Hepatocyte (in vitro differentiated cells): ENCODE data around the gene CD70. TPM values are rescaled to one million over a fixed set of nuclear protein-coding genes. Genes with fewer than 3 reads are reported as not detected.
"Not testable (repeated sequence)": the region's sequence is repeated elsewhere in the genome, so short reads cannot be mapped to it uniquely, and the experiment has no call there.

Experiments
- DNase-seq: peaks from one replicate; pipeline ENCODE4 v3.0.0-alpha.2; 2016; ENCODE audit warnings: low spot score
- H2AFZ ChIP-seq: fragments of 200-600 bp; sonication (generic); 2 replicates; pipeline ENCODE4 v1.6.0; 2016; ENCODE audit warnings: antibody characterized with exemption, mild to moderate bottlenecking
- H3K27ac ChIP-seq: fragments of 200-600 bp; sonication (generic); 2 replicates; pipeline ENCODE4 v1.5.1; 2016; ENCODE audit warnings: mild to moderate bottlenecking
- H3K27me3 ChIP-seq: fragments of 200-600 bp; sonication (generic); 2 replicates; pipeline ENCODE4 v1.6.1; 2016
- H3K36me3 ChIP-seq: fragments of 200-600 bp; sonication (generic); replicated peaks from 2 replicates; pipeline ENCODE4 v1.5.1; 2016; ENCODE audit warnings: low read depth; ENCODE audit not compliant: insufficient read depth
- H3K4me1 ChIP-seq: fragments of 200-600 bp; sonication (generic); 2 replicates; pipeline ENCODE4 v1.5.1; 2016; ENCODE audit warnings: mild to moderate bottlenecking, moderate library complexity; ENCODE audit not compliant: insufficient read depth
- H3K4me2 ChIP-seq: fragments of 200-600 bp; sonication (generic); 2 replicates; pipeline ENCODE4 v1.6.0; 2016
- H3K4me3 ChIP-seq: fragments of 200-600 bp; sonication (generic); 2 replicates; pipeline ENCODE4 v1.5.1; 2016; ENCODE audit warnings: mild to moderate bottlenecking
- H3K79me2 ChIP-seq: fragments of 200-600 bp; sonication (generic); 2 replicates; pipeline ENCODE4 v1.6.0; 2017; ENCODE audit warnings: mild to moderate bottlenecking
- H3K9me2 ChIP-seq: fragments of 200-600 bp; sonication (generic); replicated peaks from 2 replicates; pipeline ENCODE4 v1.6.0; 2017; ENCODE audit warnings: mild to moderate bottlenecking; ENCODE audit not compliant: insufficient read depth
- H3K9me3 ChIP-seq: fragments of 200-600 bp; sonication (generic); 2 replicates; pipeline ENCODE4 v1.5.1; 2016; ENCODE audit warnings: low read depth, mild to moderate bottlenecking
- H4K20me1 ChIP-seq: fragments of 200-600 bp; sonication (generic); 2 replicates; pipeline ENCODE4 v1.6.0; 2016; ENCODE audit warnings: mild to moderate bottlenecking; ENCODE audit not compliant: insufficient read depth, poor library complexity, severe bottlenecking
- EZH2 ChIP-seq: fragments of 200-600 bp; sonication (generic); IDR thresholded peaks from 2 replicates; pipeline ENCODE4 v1.6.1; 2016; ENCODE audit warnings: antibody characterized with exemption, mild to moderate bottlenecking, borderline replicate concordance
- EZH2phosphoT487 ChIP-seq: fragments of 200-600 bp; sonication (generic); IDR thresholded peaks from one replicate; pipeline ENCODE4 v1.6.1; 2018; ENCODE audit warnings: antibody characterized with exemption, mild to moderate bottlenecking, low read depth, moderate library complexity; ENCODE audit not compliant: unreplicated experiment, severe bottlenecking
- WGBS: methylation state at CpG from one replicate; pipeline ENCODE4 v1.1.6; 2016; ENCODE audit warnings: low lambda C conversion rate; ENCODE audit errors: missing lambda C conversion rate; 5-methylcytosine and 5-hydroxymethylcytosine counted together
- polyA plus RNA-seq: library from polyadenylated mRNA; unstranded; fragments of >200 nt; fragmentation: Nextera tagmentation; extraction: Ambion mirVana; gene quantifications from 2 replicates; pipeline ENCODE4 v1.2.1, GENCODE V29; 2016
- total RNA-seq: library from RNA; depleted of rRNA; stranded (reverse); fragments of >200 nt; gene quantifications from 2 replicates; pipeline ENCODE4 v1.2.3, GENCODE V29; 2014
- TF ChIP-seq, protein P1 (sequence below): fragments of 200-600 bp; sonication (generic); IDR thresholded peaks from 2 replicates; pipeline ENCODE4 v1.5.1; 2016; ENCODE audit warnings: antibody characterized with exemption, mild to moderate bottlenecking; ENCODE audit not compliant: poor library complexity

CD70 gene
- total and polyA plus RNA-seq, 2 experiments from 2014 or later: not detected

DNA sequence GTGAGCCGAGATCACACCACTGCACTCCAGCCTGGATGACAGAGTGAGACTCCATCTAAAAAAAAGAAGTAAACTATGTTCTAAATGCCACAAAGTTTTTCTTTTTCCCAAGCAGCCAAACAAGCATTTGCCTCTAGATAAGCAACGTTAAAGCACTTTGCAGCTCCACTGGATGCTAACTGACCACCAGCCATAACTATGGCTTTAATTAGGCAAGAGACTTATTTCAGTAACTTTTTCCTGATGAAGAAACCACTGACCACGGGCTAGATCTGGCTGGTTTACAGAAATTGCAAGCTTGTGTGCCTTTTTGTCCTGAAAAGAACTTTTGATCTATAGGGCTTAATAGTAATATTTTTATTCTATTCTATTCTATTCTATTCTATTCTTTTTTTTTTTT, 22.1 kb downstream of the CD70 start:
- Histone ChIP-seq H2AFZ (no peak overlapping the region), H3K9me3 (no peaks in the 10 kb centered on the region), H4K20me1 (no peaks in the 10 kb centered on the region), H3K4me2 (no peak overlapping the region), H3K9me2 (no peaks in the 10 kb centered on the region), H3K36me3 (no peaks in the 10 kb centered on the region), H3K4me1 (no peaks in the 10 kb centered on the region), H3K27ac (no peak overlapping the region), H3K79me2 (no peaks in the 10 kb centered on the region), H3K27me3 (no peaks in the 10 kb centered on the region), H3K4me3 (no peak overlapping the region)
- WGBS: 74% methylated on average over 3 of the region's 3 CpGs
- TF ChIP-seq EZH2phosphoT487: no peak
- no peak for TF ChIP-seq EZH2
- TF ChIP-seq, protein P1, sequence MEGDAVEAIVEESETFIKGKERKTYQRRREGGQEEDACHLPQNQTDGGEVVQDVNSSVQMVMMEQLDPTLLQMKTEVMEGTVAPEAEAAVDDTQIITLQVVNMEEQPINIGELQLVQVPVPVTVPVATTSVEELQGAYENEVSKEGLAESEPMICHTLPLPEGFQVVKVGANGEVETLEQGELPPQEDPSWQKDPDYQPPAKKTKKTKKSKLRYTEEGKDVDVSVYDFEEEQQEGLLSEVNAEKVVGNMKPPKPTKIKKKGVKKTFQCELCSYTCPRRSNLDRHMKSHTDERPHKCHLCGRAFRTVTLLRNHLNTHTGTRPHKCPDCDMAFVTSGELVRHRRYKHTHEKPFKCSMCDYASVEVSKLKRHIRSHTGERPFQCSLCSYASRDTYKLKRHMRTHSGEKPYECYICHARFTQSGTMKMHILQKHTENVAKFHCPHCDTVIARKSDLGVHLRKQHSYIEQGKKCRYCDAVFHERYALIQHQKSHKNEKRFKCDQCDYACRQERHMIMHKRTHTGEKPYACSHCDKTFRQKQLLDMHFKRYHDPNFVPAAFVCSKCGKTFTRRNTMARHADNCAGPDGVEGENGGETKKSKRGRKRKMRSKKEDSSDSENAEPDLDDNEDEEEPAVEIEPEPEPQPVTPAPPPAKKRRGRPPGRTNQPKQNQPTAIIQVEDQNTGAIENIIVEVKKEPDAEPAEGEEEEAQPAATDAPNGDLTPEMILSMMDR: no peak
- DNase-seq: no peak

DNA sequence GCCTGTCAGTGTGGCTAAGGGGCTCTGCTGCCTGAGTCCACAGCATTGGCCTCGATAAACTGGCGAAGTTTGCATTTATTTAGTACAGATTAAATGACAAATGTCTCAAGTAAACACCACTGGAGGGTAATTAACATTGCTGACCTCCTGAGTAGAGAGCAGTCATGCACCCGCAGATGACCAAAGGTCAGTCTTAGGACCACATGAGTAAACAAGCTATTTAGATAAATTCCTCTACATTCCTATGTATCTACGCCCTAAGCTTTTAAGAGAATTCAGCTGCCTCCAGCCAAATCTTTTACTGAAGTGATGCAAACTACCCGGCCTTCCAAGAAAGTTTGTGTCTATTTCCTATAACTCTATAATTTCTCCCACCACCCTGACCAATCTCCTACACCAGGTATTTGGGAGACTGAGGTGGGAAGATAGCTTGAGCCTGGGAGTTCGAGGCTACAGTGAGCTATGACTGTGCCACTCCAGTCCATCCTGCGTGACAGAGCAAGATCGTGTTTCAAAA, 22.9 kb downstream of the CD70 start:
- no peak for DNase-seq
- no peaks in the 10 kb centered on the region for H4K20me1 ChIP-seq
- no peaks in the 10 kb centered on the region for H3K79me2 ChIP-seq
- H3K27ac ChIP-seq: no peak overlapping the region
- no peaks in the 10 kb centered on the region for H3K4me1 ChIP-seq
- no peaks in the 10 kb centered on the region for H3K36me3 ChIP-seq
- 69% methylated on average over 8 of the region's 8 CpGs for WGBS
- no peak for TF ChIP-seq EZH2
- TF ChIP-seq, protein P1: no peak
- no peak for TF ChIP-seq EZH2phosphoT487
- H3K9me3 ChIP-seq: no peaks in the 10 kb centered on the region
- H3K4me3 ChIP-seq: no peak overlapping the region
- no peak overlapping the region for H2AFZ ChIP-seq
- H3K27me3 ChIP-seq: no peaks in the 10 kb centered on the region
- H3K4me2 ChIP-seq: no peak overlapping the region
- H3K9me2 ChIP-seq: no peaks in the 10 kb centered on the region

DNA sequence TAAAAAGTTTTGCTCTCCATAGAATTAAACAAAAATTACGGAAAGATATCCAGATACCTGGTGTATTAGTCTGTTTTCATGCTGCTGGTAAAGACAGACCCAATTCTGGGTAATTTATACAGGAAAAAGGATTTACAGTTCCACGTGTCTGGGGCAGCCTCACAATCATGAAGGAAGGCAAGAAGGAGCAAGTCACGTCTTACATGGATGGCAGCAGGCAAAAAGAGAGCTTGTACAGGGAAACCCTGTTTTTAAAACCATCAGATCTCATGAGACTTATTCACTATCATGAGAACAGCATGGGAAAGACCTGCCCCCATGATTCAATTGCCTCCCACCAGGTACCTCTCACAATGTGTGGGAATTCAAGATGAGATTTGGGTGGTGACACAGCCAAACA, 24.2 kb downstream of the CD70 start:
- H3K79me2 ChIP-seq, DNase-seq, H3K36me3 ChIP-seq, H3K27ac ChIP-seq, H3K27me3 ChIP-seq, H3K4me2 ChIP-seq, H3K9me2 ChIP-seq, H4K20me1 ChIP-seq, H3K4me1 ChIP-seq, H3K9me3 ChIP-seq, H2AFZ ChIP-seq, H3K4me3 ChIP-seq: not testable (repeated sequence)
- 63% methylated on average over 3 of the region's 3 CpGs for WGBS

DNA sequence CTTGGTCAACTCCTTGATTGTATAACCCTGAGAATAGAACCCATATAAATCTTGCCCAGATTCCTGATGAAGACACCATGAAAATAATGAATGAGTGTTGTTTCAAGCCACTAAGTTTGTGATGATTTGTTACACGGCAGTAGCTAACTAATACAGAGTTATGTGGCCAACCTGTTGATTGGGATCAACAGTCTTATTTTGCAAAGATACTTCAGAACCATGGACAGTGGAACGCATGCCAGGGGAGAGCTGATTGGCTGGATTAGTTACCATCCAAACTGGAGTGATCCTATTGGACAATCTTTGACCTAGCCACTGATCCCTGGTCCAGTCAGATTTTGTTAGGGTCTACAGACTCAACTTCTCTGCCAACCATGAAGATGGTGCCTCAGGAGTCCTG, 26.6 kb downstream of the CD70 start:
- no peak for DNase-seq
- no peaks in the 10 kb centered on the region for H3K4me1 ChIP-seq
- no peak overlapping the region for H3K4me3 ChIP-seq
- H2AFZ ChIP-seq: no peak overlapping the region
- no peaks in the 10 kb centered on the region for H4K20me1 ChIP-seq
- no peaks in the 10 kb centered on the region for H3K27me3 ChIP-seq
- H3K4me2 ChIP-seq: no peak overlapping the region
- TF ChIP-seq, protein P1: no peak
- TF ChIP-seq EZH2phosphoT487 (no peak), EZH2 (no peak)
- H3K9me3 ChIP-seq: no peaks in the 10 kb centered on the region
- no peaks in the 10 kb centered on the region for H3K79me2 ChIP-seq
- WGBS: 79% methylated on average over 2 of the region's 2 CpGs
- no peaks in the 10 kb centered on the region for H3K36me3 ChIP-seq
- H3K27ac ChIP-seq: no peak overlapping the region
- H3K9me2 ChIP-seq: no peaks in the 10 kb centered on the region

DNA sequence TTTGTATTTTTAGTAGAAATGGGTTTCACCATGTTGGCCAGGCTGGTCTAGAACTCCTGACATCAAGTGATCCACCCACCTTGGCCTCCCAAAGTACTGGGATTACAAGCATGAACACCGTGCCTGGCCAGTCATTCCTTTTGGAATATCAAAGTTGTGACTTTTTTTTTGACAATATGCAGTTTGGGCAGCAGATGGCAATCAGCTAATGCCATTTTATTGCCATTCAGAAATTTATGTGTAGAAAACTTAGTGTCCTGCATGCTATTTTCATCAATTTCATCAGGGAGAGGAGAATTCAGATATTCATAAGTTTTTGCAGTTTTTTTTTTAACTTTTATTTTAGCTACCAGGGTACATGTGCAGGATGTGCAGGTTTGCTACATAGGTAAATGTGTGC, 28.5 kb downstream of the CD70 start:
- H3K9me3 ChIP-seq, H2AFZ ChIP-seq, DNase-seq, H4K20me1 ChIP-seq, H3K27me3 ChIP-seq, H3K4me3 ChIP-seq, H3K79me2 ChIP-seq, H3K27ac ChIP-seq, H3K36me3 ChIP-seq, H3K9me2 ChIP-seq, H3K4me2 ChIP-seq, H3K4me1 ChIP-seq: not testable (repeated sequence)
- 58% methylated on average over 1 of the region's 1 CpG for WGBS
